GM12864 (cell line): ENCODE results near the gene FAM131B.
"Not testable (repeated sequence)": the region's sequence is repeated elsewhere in the genome, so short reads cannot be mapped to it uniquely, and the experiment has no call there.

Source experiments
- DNase-seq: peaks from one replicate; pipeline ENCODE4 v3.0.0-alpha.2; 2011; ENCODE audit warnings: low read depth
- H3K4me3 ChIP-seq: 2 replicates; pipeline ENCODE4 v1.5.1; 2011; ENCODE audit warnings: mild to moderate bottlenecking, low read depth, low read length, control low read depth
- TF ChIP-seq, protein P1 (sequence below): IDR thresholded peaks from 2 replicates; pipeline ENCODE4 v1.5.1; 2011; ENCODE audit warnings: low read depth, mild to moderate bottlenecking, moderate library complexity, low read length, control low read depth, inconsistent platforms; ENCODE audit errors: missing control alignments

FAM131B gene

DNA sequence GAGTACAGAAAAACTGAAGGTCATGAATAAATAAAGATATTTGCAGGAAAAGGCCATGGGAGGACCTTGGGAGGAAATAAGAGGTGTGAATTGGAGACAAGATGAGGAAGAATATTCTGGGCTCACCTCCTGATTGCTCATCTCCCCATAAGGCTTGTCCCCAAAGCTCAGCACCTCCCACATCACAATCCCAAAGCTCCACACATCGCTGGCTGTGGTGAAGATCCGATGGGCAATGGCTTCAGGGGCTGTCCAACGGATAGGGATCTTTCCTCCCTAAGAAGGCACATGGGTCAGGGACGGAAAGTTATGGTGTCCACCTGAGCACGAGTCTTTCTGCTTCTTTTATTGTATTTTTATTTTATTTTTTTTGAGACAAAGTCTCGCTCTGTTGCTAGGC, 31.6 kb upstream of the FAM131B start:
- H3K4me3 ChIP-seq = no peak overlapping the region
- TF ChIP-seq, protein P1, sequence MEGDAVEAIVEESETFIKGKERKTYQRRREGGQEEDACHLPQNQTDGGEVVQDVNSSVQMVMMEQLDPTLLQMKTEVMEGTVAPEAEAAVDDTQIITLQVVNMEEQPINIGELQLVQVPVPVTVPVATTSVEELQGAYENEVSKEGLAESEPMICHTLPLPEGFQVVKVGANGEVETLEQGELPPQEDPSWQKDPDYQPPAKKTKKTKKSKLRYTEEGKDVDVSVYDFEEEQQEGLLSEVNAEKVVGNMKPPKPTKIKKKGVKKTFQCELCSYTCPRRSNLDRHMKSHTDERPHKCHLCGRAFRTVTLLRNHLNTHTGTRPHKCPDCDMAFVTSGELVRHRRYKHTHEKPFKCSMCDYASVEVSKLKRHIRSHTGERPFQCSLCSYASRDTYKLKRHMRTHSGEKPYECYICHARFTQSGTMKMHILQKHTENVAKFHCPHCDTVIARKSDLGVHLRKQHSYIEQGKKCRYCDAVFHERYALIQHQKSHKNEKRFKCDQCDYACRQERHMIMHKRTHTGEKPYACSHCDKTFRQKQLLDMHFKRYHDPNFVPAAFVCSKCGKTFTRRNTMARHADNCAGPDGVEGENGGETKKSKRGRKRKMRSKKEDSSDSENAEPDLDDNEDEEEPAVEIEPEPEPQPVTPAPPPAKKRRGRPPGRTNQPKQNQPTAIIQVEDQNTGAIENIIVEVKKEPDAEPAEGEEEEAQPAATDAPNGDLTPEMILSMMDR = no peak
- no peak for DNase-seq

DNA sequence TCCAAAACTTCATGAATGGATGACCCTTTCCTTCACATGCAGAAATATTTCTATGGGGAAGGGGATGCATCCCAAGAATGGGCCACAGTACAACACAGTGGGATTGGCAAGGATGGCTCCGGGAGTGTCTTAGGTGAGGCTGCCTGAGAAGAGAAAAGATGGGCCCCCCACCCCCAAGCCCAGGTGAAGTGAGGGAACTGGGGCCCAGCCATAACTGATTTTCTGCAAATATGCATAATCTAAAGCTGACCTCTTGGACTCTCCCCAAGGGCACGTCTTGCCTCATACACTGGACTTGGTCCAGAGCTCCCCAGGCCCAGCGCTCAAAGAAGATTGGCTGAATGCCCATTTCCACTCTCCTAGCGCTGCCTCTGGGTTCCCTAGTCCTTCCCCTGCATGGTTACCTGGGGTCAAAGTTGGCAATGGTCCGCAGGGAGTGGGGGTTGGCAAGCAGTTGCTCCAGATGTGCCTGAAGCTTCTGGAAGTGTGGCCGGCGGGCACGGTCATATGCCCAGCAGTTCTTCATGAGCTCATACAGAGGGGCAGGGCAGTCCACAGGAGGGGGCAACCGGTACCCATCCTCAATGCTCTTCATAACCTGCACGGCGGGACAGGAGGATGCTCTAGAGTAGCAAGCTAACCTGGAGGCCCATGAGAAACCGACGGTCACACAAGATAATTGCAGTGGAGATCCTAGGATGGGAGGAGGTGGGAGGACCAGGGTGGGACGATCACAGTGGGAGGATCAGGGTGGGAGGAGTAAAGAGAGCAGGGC, 30.9 kb upstream of the FAM131B start:
- TF ChIP-seq, protein P1 = no peak
- no peak for DNase-seq
- no peak overlapping the region for H3K4me3 ChIP-seq

DNA sequence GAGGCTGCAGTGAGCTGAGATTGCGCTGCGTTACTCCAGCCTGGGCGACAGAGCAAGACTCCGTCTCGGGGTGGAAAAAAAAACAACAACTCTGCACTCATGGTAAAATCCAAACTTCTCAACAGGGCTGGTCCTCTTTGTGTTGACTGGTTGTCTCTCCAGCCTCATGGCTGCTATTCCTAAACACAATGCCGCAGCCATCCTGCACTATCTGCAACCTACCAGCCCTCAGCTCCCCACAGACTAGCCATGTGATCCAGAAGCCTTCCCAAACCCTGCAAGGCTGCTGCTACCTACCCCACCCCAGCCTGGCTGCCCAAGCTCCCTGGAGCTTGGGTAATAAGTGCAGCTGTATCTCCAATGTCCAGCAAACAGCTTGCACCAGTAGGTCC, 30.4 kb upstream of the FAM131B start:
- no peak for DNase-seq
- TF ChIP-seq, protein P1 = no peak
- H3K4me3 ChIP-seq = no peak overlapping the region

DNA sequence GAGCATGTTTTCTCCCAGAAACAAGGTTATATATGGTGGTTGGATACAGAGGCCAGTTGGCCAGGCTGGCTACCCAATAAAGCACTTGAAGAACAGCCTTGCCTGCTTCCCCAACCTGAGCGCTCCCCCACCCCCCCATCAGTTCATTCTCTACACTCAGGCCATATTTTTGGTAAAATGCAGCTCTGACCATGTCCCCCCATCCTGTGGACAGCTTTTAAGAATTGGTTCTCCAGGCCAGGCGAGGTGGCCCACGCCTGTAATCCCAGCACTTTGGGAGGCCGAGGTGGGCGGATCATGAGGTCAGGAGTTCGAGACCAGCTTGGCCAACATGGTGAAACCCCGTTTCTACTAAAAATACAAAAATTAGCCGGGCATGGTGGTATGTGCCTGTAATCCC, 29.9 kb upstream of the FAM131B start:
- not testable (repeated sequence) for H3K4me3 ChIP-seq, DNase-seq

DNA sequence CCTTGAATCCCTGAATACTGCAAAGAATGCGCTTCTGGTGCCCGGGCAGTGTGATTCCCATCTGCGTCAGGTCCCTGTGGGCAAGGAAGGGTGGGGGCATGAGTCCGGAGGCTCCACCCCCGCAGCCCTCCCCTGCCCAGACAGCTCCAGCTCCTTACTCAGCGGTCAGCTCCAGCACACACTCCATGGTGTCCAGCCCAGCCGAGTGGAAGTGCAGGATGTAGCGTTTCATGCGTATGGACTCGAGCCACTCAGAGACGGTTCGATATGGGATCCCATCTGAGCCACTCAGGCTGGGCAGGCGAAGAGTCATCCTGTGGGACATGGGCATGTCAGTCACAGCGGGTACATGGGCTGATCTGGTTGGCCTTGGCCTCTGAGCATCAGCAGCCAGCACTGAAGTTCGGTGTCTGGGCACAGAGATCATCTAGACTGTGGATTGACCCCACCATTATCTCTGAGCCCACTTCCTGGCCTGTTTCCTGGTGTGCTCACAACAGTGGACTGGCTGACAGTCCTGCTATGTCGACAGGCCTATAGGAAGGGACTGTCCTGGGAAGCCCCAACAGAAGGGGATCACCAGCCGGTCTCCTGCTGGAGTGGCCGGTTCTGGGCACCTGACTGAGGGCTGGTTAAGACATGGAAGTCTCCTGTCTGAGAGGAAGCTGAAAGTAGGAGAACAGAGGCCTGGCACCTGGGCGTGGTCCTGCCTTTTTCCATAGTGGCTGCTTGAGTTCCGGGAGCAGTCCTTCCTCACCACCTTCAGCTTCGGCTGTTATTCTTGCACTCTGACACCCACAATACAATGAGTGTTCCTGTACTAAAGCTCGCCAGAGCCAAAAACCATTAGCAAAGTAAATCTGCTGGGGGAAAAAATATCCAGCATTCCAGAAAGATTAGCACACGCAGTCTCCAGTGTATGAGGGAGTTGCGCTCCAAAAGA, 29.2 kb upstream of the FAM131B start:
- H3K4me3 ChIP-seq = no peak overlapping the region
- no peak for DNase-seq
- TF ChIP-seq, protein P1 = no peak

DNA sequence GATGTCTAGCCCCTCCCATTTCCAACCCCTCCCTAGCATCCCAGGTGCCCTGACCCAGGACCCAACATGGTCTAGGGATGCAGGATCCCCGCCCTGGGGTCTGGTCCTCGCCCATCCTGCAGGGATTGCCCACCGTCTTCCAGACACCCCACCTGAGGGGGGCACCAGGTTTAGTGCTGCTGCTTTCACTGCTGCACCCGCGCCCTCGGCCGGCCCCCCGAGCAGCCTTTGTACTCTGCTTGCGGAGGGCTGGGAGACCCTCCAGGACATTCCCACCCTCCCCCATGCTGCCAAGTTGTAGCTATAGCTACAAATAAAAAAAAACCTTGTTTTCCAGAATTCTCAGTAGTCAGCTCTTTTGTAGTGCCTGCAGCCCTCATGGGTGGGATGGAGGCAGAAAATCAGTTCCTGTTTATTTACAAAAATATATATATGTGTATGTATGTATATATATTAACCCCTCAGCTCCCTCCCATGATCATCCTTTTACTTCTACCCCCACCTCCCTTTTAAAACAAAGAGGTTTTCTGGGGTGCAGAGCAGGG, 28.3 kb upstream of the FAM131B start:
- no peak overlapping the region for H3K4me3 ChIP-seq
- TF ChIP-seq, protein P1 = no peak
- no peak for DNase-seq

DNA sequence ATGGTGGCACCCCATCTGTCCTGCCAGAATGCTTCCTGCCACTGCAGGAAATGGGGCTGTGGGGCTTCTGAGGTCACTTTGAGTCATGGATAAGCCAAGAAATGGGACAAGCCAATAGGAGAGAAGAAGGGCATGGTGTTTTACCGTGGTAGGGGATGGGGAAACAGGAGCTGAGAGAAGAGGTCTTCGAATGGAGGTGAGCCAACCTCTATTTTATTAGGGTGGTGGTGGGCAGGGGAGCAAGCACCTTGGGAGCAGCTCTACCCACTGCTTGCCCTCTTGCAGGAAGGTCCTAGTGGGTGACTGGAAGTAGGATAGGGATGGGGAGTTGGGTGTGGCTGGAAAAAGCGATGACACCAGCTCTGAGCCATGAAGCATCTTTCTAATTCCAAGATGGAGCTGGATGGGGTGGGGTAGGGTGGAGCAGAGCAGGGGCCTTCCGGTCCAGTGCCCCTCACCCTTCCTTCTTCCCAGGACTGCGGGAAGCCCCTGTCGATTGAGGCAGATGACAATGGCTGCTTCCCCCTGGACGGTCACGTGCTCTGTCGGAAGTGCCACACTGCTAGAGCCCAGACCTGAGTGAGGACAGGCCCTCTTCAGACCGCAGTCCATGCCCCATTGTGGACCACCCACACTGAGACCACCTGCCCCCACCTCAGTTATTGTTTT, 27.7 kb upstream of the FAM131B start:
- TF ChIP-seq, protein P1 = no peak
- no peak for DNase-seq
- H3K4me3 ChIP-seq = no peak overlapping the region
